ENCODE data around the gene RNASEH1.
"Not testable (repeated sequence)": the region's sequence is repeated elsewhere in the genome, so short reads cannot be mapped to it uniquely, and the experiment has no call there.

Gene RNASEH1

GRCh38 chr2:3517948-3518495 lies 40.1 kb downstream of the RNASEH1 start:
- peak; percentile 4 for DNase-seq

- no peak for DNase-seq
These were observed 41.3 kb downstream of the RNASEH1 start for GRCh38 chr2:3516831-3517230.

GRCh38 chr2:3515438-3515837 lies 42.7 kb downstream of the RNASEH1 start:
- DNase-seq, result not testable (repeated sequence)

GRCh38 chr2:3513026-3513810 lies 44.9 kb downstream of the RNASEH1 start:
- DNase-seq, result no peak

- no peak for DNase-seq
These were observed 46.0 kb downstream of the RNASEH1 start for GRCh38 chr2:3512086-3512485.

GRCh38 chr2:3505771-3506170 lies 52.4 kb downstream of the RNASEH1 start:
- DNase-seq, result no peak

- DNase-seq, result no peak
These were observed 53.4 kb downstream of the RNASEH1 start for GRCh38 chr2:3504741-3505140.

GRCh38 chr2:3503483-3503882 lies 54.6 kb downstream of the RNASEH1 start:
- no peak for DNase-seq

GRCh38 chr2:3503046-3503445 lies 55.1 kb downstream of the RNASEH1 start:
- no peak for DNase-seq

GRCh38 chr2:3500326-3500899 lies 57.7 kb downstream of the RNASEH1 start:
- DNase-seq, result no peak

GRCh38 chr2:3498783-3499394 lies 59.2 kb downstream of the RNASEH1 start:
- DNase-seq, result no peak

GRCh38 chr2:3496708-3497080 lies 61.4 kb downstream of the RNASEH1 start:
- DNase-seq, result not testable (repeated sequence)
